ENCODE data around the gene TRIM28.
"Not testable (repeated sequence)": the region's sequence is repeated elsewhere in the genome, so short reads cannot be mapped to it uniquely, and the experiment has no call there.

TRIM28 gene

DNA sequence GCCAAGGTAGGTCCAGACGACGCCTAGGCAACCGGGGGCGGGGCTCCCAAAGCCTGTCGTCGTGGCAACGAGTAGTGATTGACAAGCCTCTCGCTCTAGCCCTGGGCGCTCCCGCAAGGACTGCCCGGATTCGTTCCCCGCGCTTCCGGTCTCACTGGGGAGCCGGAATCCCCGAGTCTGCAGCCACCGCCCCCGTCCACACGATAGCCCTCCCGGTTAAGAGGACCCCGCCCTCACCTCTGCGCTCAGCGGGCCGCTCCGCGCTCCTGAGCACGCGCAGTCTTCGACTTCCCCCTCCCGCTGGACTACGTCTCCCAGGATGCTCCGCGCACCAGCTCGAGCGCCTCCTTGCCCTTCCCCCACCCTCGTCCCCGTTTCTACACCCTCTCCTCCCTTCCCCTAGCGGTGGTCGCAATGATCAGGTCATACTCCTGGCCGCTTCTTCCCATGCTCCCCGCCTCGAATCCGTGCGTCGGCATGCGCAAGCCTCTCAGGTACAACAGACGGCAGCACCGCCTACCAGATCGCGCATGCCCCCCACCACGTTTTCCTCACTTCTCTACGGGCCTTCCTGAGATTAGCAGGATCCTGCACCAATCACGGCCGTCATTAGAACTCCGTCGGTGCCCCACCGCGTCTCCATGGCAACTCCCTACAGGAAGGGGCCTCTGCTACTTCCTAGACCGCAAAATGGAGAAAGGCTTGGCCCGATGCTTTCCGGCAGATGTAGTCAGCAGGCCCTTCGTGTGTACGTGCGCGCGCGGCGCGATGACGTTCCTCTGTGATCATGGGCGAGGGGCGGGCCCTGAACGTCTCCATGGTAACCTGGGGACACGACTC, 29.2 kb downstream of the TRIM28 start, which contains the start of gene MZF1:
Gene MZF1, minus strand, starts transcription at position 518 of the 840 bp plus-strand sequence. CDS start 1,946 bp downstream, outside the sequence.
- in situ Hi-C loops (cut with MboI; ENCODE audit: low pct_unique_long_range_greater_than_20kb, low sequenced_read_pairs): no loop called here
- DNase-seq: peak; percentile 99

DNA sequence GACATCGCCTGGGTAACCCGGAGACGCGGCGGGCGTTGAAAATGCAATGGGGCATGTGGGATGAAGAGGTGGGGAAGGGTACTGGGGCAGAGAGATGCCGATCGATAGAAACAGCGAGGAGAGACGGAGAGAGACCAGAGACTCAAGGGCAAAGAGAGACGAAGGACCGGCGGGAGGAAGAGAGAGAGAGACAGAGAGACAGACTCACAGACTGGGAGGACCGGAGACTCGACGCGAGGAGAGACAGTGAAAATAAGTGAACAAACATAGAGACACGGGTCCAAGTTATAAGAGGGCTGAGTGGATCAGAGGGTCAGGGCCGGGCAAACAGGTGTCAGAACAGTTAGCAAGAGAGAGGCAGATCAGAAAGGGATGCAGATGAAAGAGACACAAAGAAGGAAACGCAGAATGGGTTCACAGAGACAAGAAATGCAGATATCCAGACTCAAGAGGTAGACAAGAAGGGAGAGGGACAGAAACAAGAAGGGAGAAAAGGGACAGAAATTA, 29.8 kb downstream of the TRIM28 start:
- DNase-seq: peak; percentile 34
- in situ Hi-C loops (cut with MboI; ENCODE audit: low pct_unique_long_range_greater_than_20kb, low sequenced_read_pairs): no loop called here

DNA sequence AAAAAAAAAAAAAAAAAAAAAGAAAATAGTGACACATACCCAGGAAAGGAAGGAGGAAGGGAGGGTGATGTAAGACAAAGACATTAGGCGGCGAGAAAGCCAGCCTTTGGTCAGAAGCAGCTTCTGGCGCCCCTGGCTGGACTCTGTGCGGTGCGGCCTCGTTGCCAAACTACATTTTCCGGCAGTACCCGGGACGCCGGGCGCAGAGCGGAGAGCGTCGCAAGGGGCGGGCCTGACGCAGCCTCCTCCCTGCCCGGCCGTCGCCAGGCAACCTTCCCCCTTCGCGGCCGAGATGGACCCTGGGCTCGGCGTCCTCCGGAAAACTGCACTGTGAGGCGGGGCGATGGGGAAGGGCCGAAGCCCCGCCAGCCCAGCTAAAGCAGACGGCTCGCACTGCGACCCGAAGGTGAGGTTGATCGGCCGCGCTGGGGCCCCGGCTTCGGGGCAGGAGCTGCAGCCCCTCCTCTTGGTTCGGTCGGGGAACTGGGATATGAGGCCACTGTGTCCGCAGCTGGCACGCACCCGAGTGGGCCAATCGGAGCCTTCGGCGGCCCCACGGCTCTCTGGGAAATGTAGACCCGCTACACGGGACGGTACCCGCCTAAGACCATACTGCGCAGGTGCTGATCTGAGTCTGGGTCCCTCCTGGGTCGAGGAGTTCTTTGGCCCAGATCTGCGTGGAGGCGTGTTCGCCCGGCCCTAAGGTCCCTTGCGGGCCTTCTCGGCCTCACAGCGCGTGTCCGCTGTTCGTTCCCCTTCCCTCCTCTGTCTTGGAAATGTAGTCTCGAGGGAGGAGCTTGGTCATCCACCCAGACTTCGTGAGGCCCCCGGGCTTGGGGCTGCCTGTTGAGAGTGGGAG, 31.5 kb downstream of the TRIM28 start:
- in situ Hi-C loops (cut with MboI; ENCODE audit: low pct_unique_long_range_greater_than_20kb, low sequenced_read_pairs): no loop called here
- DNase-seq: peak; percentile 94

DNA sequence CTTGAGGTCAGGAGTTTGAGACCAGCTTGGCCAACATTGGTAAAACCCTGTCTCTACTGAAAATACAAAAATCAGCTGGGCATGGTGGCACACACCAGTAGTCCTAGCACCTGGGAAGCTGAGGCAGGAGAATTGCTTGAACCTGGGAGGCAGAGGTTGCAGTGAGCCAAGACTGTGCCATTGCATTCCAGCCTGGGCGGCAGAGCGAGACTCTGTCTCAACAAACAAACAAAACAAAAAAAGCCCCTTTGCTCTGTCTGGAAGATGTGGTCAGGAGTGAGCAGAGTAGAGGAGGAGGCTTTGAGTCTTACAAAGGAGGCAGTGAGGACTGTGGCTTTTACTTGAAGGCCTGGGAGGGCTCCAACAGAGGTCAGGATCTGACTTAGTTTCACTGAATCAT, 33.7 kb downstream of the TRIM28 start:
- in situ Hi-C loops (cut with MboI; ENCODE audit: low pct_unique_long_range_greater_than_20kb, low sequenced_read_pairs); DNase-seq: not testable (repeated sequence)

DNA sequence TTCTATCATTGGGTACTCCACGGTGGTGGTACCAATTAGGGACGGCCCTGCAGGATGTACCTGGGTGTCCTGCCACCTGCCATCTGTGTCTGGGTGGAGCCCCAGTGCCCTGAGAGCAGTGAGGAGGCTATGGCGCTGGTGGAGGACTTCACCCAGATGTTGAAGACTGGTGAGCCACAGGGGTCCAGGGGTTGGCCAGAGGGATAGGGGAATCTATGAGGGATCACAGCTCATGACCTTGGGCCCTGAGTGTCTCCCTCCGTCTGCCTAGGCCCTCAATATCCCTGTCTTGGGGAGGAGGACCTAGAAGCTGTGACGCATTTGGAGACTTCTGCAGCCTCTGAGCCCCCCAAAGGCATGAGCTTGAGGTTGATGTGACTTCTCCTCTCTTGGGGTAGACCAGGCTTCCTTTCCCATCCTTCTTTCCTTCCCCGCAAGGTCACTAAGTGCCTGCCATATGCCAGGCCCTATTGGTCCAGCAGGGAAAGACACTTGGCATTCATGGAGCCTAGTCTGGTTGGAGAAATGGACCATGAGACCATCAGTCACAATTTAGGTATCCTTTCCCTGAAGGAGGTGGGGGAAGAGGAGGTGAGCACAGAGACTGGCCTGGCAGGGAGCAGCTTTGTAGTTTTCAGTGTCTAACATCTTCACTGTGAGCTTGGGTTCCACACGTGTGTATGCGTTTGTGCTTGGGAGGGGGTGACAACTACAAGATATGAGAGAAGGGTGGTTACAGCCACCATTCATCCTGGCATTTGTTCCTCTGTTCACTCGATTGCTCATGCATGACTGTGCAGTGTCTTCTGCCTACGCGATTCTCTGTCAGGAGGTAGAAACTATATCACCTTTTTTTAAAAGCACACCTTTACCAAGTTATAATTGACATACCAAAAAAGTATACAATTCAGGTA, 34.4 kb downstream of the TRIM28 start:
- DNase-seq: no peak
- in situ Hi-C loops (cut with MboI; ENCODE audit: low pct_unique_long_range_greater_than_20kb, low sequenced_read_pairs): no loop called here

DNA sequence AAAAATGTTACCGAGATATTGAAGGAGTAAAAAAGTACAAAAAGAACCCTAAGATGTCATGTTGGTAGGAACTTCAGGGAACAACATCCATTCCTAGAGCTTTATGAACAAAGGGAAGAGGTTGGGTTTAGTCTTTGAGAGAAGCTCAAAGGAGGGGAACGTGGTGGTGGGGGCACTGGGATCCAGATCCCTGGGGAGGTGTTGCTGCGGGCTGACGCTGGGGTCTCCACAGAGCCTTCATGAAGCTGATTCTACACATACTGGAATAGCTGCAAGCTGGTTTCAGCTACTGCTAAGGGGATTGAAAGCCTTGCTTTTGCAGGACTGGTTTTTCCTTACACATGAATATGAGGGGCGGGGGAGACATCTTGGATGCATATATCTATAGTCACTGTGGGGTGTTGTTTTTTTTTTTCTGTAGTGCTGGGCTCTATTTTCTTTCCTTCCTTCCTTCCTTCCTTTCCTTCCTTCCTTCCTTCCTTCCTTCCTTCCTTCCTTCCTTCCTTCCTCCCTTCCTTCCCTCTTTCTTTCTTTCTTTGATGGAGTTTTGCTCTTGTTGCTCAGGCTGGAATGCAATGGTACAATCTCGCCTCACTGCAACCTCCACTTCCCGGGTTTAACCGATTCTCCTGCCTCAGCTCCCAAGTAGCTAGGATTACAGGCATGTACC, 35.7 kb downstream of the TRIM28 start:
- in situ Hi-C loops (cut with MboI; ENCODE audit: low pct_unique_long_range_greater_than_20kb, low sequenced_read_pairs): no loop called here
- no peak for DNase-seq

DNA sequence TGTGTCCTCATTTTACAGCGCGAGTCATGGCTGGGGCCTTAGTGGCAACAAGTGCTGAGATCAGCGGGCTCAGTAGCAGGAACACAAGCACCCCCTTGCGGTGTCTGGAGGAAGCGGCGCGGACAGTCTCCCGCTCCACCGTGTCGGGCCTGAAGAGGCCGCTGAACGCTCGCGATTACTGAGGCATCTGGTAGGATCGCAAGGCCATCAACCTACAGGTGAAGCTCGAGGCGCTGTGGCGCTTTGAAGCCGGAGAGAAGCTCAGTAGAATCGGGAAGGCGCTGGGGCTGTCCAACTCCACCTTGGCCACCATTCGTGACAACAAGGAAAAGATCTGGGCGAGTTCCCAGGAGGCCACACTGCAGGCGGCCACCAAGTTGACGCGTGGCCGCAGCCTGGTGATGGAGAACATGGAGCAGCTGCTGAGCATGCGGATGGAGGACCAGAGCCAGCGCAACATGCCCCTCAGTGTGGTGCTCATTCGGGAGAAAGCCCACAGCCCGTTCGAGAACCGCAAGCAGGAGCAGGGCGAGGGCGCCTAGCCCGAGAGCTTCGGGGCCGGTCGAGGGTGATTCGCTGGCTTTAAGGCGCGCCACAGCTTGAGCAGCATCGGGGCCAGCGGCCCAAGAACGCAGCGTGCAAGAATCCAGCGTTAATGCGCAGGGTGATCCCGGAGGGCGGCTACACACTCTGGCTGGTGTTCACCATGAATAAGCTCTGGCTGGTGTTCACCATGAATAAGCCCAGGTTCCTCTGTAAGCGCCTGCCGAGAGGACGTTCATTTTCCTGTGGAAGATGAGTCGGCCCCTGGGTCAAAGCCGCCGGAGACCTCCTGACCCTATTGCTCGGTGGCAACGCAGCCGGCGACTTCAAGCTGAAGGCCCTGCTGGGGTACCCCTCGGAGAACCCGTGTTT, 37.6 kb downstream of the TRIM28 start:
- DNase-seq: no peak
- in situ Hi-C loops (cut with MboI; ENCODE audit: low pct_unique_long_range_greater_than_20kb, low sequenced_read_pairs): no loop called here

DNA sequence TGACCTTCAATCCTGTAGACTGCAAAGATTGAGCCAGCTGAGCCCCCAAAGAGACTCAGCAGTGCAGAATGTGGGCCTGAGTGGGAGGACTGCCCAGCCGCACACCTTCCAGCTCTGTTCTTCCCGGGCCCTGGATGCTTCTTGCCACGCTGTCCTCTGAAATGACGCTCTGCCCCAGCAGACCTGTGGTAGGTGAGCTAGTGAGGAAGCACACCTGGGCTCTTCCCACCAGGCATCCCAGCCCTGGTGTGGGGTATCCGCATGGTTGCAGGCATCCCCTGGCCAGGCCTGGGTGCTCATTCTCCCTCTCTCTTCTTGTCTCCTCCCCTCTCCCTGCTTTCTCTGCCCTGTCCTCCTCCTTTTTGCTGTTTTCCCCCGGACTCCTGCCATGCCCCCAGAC, 39.1 kb downstream of the TRIM28 start:
- in situ Hi-C loops (cut with MboI; ENCODE audit: low pct_unique_long_range_greater_than_20kb, low sequenced_read_pairs): no loop called here
- no peak for DNase-seq

DNA sequence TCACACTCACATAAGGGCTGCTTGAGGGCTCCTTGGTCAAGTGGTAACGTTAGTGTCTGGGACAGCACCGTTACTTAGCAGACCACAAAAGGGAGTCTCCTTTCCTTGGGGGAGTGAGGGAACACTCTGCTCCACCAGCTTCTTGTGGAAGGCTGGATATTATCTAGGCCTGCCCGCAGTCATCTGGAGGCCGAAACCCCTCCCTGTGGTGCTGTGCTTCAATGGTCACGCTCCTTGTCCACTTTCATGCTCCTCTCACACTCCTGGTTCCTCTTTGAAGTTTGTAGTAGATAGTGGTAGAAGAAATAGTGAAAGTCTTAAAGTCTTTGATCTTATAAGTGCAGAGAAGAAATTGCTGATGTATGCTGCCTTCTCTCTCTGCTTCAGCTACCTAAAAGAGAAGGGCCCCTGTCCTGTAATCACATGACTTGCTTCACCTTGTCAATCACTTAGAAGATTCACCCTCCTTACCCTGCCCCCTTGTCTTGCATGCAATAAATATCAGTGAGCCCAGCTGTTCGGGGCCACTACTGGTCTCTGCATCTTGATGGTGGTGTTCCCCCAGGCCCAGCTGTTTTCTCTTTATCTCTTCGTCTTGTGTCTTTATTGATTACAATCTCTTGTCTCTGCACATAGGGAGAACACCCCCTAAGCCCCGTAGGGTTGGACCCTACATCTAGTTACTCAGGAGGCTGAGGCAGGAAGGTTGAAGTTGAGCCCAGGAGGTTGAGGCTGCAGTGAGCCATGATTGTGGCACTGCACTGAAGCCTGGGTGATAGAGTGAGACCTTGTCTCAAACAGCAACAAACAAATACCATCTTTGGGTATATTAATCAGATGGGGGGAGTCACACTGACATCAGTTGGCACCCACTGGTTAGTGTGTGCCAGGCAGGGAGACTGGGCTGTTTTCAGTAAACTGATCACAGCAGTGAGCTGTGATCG, 40.9 kb downstream of the TRIM28 start:
- in situ Hi-C loops (cut with MboI; ENCODE audit: low pct_unique_long_range_greater_than_20kb, low sequenced_read_pairs): no loop called here
- peak; percentile 40 for DNase-seq

DNA sequence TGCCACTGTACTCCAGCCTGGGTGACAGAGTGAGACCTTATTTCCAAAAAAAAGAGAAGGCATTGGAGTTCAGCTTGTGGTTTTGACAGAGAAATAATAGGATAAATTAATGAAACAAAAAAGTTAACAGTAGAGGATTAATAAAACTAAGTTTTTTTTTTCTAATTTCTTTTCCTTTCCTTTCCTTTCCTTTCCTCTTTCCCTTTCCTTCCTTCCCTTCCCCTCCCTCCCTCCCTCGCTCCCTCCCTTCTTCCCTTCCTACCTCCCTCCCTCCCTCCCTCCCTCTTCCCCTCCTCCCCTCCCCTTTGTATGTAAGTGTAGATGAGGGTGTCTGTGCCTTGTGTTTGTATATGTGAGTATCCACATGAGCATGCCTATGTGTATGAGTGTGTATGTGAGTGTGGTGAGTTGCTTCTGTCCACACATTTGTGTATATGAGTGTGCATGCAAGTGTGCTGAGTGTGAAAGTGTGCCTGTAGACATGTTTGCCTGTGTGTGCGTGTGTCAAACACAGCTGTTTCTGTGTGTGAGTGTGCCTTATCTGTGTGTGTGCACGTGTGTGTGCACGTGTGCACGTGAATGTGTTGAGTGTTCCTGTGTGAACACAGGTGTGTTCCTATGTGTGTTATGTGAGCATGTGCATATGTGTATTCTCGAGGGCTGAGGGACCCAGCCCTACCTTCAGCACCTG, 41.7 kb downstream of the TRIM28 start:
- DNase-seq: no peak
- in situ Hi-C loops (cut with MboI; ENCODE audit: low pct_unique_long_range_greater_than_20kb, low sequenced_read_pairs): no loop called here

DNA sequence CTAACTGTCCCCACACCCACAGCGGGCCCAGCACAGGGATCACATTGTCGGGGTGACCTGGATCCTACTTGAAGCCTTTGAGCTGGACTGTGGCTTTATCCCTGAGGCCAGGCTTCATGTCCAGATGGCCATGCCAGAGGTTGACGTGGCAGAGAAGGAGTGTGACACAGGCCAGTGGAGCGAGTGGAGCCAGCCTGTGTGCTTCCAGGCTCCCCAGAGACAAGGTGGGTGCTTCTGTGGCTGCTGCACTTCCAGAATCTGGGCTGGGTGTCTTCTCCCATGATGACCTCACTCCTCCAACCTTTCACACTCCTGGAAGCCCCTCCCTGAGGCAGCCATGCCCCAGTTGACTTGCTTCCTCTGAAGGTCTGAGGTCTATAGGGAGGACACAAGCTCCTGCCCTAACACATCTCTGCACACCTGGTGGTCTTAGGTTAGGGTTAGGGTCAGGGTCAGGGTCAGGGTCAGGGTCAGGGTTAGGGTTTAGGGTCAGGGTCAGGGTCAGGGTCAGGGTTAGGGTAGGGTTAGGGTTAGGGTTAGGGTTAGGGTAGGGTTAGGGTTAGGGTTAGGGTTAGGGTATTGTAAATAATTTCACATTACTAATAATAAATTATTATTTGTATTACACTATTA, 42.4 kb downstream of the TRIM28 start:
- DNase-seq: no peak
- in situ Hi-C loops (cut with MboI; ENCODE audit: low pct_unique_long_range_greater_than_20kb, low sequenced_read_pairs): no loop called here

Measured in KBM-7 (cell line).